Gastrocnemius medialis (tissue), 4 donors: ENCODE results near the gene CDC25B. TPM values are rescaled to one million over a fixed set of nuclear protein-coding genes. Genes with fewer than 3 reads are reported as not detected.

Experiments
- ATAC-seq, 2 donors: fragments of 150-250 bp; one replicate each; pipeline ENCODE4 v1.9.1; 2016
- DNase-seq, 2 donors: peaks; one replicate each; pipeline ENCODE4 v3.0.0-alpha.2; 2019
- H3K27ac ChIP-seq, 4 donors: fragments of 200-600 bp; sonication (generic); 1 replicate in 1 of 4; 2 replicates in 3 of 4; pipeline ENCODE4 v1.5.1; 2016 to 2018; ENCODE audit warnings: mild to moderate bottlenecking in 2 of 4, moderate library complexity in 1 of 4
- H3K27me3 ChIP-seq, 3 donors: fragments of 200-600 bp; sonication (generic) in 2 of 3; 1 replicate in 1 of 3; 2 replicates in 2 of 3; pipeline versions ENCODE4 v1.5.1 to v1.6.0; 2016 to 2019; ENCODE audit warnings: mild to moderate bottlenecking in 1 of 3, moderate library complexity in 1 of 3
- H3K36me3 ChIP-seq, 2 donors: fragments of 200-600 bp; sonication (generic) in 1 of 2; one replicate each; pipeline ENCODE4 v1.5.1; 2017 to 2018
- H3K4me1 ChIP-seq, 2 donors: fragments of 200-600 bp; sonication (generic) in 1 of 2; one replicate each; pipeline ENCODE4 v1.5.1; 2016 to 2017; ENCODE audit warnings: mild to moderate bottlenecking in 2 of 2
- H3K4me3 ChIP-seq, 4 donors: fragments of 200-600 bp; sonication (generic) in 3 of 4; 1 replicate in 1 of 4; 2 replicates in 3 of 4; pipeline ENCODE4 v1.5.1; 2016 to 2019; ENCODE audit warnings: mild to moderate bottlenecking in 2 of 4
- H3K9me3 ChIP-seq, 3 donors: fragments of 200-600 bp; sonication (generic) in 2 of 3; 1 replicate in 1 of 3; 2 replicates in 2 of 3; pipeline ENCODE4 v1.5.1; 2016 to 2019
- POLR2A ChIP-seq, 2 donors: fragments of 450-650 bp; IDR thresholded peaks; one replicate each; pipeline ENCODE4 v1.6.1; 2017; ENCODE audit warnings: antibody characterized with exemption in 2 of 2, mild to moderate bottlenecking in 2 of 2, moderate library complexity in 2 of 2
- in situ Hi-C, 4 donors: fragments of 200-750 bp; cut with MboI; loops; one replicate each; pipeline versions ENCODE4 v1.15.0 to v1.8.0; 2017; ENCODE audit warnings: low sequenced_read_pairs in 4 of 4
- intact Hi-C: fragments of 100-400 bp; cut with DNase I; formaldehyde crosslinking; loops from one replicate; pipeline ENCODE4 v1.15.1; 2023; ENCODE audit warnings: low total_unique reads
- total RNA-seq, 4 donors: library from RNA; depleted of rRNA; stranded (reverse); fragments of >200 nt; gene quantifications; one replicate each; pipeline versions ENCODE4 v1.1.0 to v1.2.3, GENCODE V29; 2016
- TF ChIP-seq, protein P1 (sequence below), 5 experiments: fragments of 450-650 bp in 3 of 5; fragments of 200-600 bp in 2 of 5; sonication (generic) in 2 of 5; IDR thresholded peaks in 4 of 5; conservative IDR thresholded peaks in 1 of 5; 1 replicate in 4 of 5; 2 replicates in 1 of 5; pipeline ENCODE4 v1.5.1; 2016 to 2019; ENCODE audit warnings: antibody characterized with exemption in 5 of 5, mild to moderate bottlenecking in 3 of 5, moderate library complexity in 3 of 5

CDC25B gene
- total RNA-seq, 4 donors from 2014 or later, result 2.3 to 17.3 (median 10.1) TPM

DNA sequence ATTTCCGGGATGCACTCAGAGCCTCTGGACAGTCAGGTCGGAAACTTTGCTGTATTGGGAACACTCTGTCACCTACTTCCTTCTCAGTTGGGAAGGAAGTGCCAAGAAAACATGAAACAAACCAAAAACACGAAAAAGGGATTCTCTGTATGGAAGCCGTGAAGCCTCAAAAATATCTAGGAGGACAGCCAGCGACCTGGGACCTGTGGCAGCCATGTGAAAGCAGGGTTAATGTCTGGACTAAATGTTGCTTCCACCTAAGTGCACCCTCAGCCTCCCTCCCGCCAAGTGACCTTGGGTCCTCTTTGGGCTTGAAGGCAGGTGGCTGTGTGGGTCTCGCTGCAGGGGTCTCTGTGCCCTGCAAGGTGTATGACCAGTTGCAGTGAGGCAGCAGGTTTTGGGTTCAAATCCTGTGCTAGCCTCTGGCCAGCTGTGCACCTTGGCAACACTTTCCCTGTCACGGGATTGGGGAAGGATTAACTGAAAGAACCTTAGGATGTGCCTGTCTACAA is 51.4 kb downstream of the CDC25B start:
- DNase-seq (no peak), ATAC-seq (peak; percentile 3 to 4)
- Histone ChIP-seq H3K27me3 (no peaks in the 10 kb centered on the region), H3K27ac (peak overlapping the region; percentile 95 to 98 (median 96)), H3K4me1 (peaks cover 9 to 13% of the 10 kb centered on the region in 2 donors), H3K4me3 (peak overlapping the region; percentile 75 to 98 (median 84)), H3K36me3 (no peaks in the 10 kb centered on the region), H3K9me3 (no peaks in the 10 kb centered on the region)
- in situ Hi-C loops (no loop called here), intact Hi-C loops (loop anchor here (1.0 to 2.0 kb wide), 2 partner anchors 42 to 61 kb away; partner anchors contain the start of genes CENPB and PANK2)
- TF ChIP-seq, protein P1, sequence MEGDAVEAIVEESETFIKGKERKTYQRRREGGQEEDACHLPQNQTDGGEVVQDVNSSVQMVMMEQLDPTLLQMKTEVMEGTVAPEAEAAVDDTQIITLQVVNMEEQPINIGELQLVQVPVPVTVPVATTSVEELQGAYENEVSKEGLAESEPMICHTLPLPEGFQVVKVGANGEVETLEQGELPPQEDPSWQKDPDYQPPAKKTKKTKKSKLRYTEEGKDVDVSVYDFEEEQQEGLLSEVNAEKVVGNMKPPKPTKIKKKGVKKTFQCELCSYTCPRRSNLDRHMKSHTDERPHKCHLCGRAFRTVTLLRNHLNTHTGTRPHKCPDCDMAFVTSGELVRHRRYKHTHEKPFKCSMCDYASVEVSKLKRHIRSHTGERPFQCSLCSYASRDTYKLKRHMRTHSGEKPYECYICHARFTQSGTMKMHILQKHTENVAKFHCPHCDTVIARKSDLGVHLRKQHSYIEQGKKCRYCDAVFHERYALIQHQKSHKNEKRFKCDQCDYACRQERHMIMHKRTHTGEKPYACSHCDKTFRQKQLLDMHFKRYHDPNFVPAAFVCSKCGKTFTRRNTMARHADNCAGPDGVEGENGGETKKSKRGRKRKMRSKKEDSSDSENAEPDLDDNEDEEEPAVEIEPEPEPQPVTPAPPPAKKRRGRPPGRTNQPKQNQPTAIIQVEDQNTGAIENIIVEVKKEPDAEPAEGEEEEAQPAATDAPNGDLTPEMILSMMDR (IDR thresholded peaks at IDR 0.05 in 4 of 5, conservative IDR thresholded peaks at IDR 0.05 in 1 of 5), result no peak
- no peak for TF ChIP-seq POLR2A (IDR thresholded peaks at IDR 0.05)

DNA sequence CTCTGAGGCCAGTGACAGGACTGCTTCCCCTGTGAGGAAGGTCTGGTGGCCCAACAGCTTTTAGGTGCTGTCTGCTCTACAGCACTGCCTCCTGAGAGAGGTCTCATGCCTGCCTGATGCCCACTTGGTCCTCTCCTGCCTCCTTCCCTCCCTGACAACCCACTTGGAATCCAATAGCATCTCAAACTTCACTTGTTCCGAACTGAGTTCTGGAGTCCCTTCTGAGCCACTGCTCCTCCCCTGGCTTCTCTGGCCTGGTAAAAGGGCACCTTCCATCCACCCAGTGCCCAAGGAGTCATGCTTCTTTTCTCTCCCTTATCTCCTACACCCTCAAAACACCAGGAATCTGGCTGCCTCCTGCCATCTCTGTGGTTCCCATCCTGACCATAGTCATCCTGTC is 52.5 kb downstream of the CDC25B start:
- TF ChIP-seq POLR2A (IDR thresholded peaks at IDR 0.05), result no peak
- TF ChIP-seq, protein P1 (IDR thresholded peaks at IDR 0.05 in 4 of 5, conservative IDR thresholded peaks at IDR 0.05 in 1 of 5), result no peak
- Histone ChIP-seq H3K4me1 (peaks cover 9 to 13% of the 10 kb centered on the region in 2 donors), H3K36me3 (no peaks in the 10 kb centered on the region), H3K4me3 (no peak overlapping the region), H3K27ac (peak overlapping the region; percentile 30 to 97 (median 66)), H3K9me3 (no peaks in the 10 kb centered on the region), H3K27me3 (no peaks in the 10 kb centered on the region)
- in situ Hi-C loops, result no loop called here
- DNase-seq, result no peak
- no peak for ATAC-seq
- intact Hi-C loops, result no loop called here

DNA sequence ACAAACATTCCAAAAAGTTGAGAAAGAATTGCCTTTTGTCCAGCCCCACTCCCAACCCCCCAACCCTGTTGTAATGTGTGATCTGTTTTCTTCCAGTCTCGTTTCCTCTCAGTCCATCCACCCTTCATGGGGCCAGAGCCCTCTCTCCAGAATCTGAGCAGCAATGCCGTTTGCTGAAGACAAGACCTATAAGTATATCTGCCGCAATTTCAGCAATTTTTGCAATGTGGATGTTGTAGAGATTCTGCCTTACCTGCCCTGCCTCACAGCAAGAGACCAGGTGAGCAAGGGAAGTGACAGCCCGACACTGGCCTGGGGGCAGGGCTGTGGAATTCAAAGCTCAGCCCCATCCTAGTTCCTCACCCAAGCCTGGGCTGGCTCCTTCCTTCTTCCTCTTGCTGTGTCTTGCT is 58.4 kb downstream of the CDC25B start:
- TF ChIP-seq POLR2A (IDR thresholded peaks at IDR 0.05), result no peak
- TF ChIP-seq, protein P1 (IDR thresholded peaks at IDR 0.05 in 4 of 5, conservative IDR thresholded peaks at IDR 0.05 in 1 of 5), result no peak
- ATAC-seq, result no peak
- in situ Hi-C loops, result no loop called here
- Histone ChIP-seq H3K4me1 (peaks cover 0 to 3% of the 10 kb centered on the region in 2 donors), H3K36me3 (peaks cover 0 to 34% of the 10 kb centered on the region in 2 donors), H3K27ac (peak overlapping the region in 1 of 4 donors; percentile 13), H3K9me3 (no peaks in the 10 kb centered on the region), H3K4me3 (no peak overlapping the region), H3K27me3 (no peaks in the 10 kb centered on the region)
- intact Hi-C loops, result no loop called here
- DNase-seq, result no peak

Other genes with a start within 250 kb of the CDC25B start
- gene GFRA4, start 132.9 kb upstream of the CDC25B start, total RNA-seq, result not detected
- 1 to 10 TPM; 2.6 to 6.4 (median 3.1) TPM for gene ADAM33, start 114.3 kb upstream of the CDC25B start, total RNA-seq
- 1 to 10 TPM in 3 of 4 donors, under 1 TPM in 1; 0.61 to 3.0 (median 2.6) TPM for gene SIGLEC1, start 83.7 kb upstream of the CDC25B start, total RNA-seq
- gene HSPA12B, start 63.6 kb upstream of the CDC25B start, total RNA-seq, result 1 to 10 TPM; 3.7 to 8.5 (median 5.8) TPM
- gene ADISSP, start 28.6 kb upstream of the CDC25B start, total RNA-seq, result 10 to 100 TPM in 2 of 4 donors, 1 to 10 TPM in 2; 5.9 to 16.4 (median 9.6) TPM
- gene SPEF1, start 14.9 kb upstream of the CDC25B start, total RNA-seq, result not detected
- gene CENPB, start 9.6 kb upstream of the CDC25B start, total RNA-seq, result 100 to 1,000 TPM in 3 of 4 donors, 10 to 100 TPM in 1; 67.5 to 186 (median 143) TPM
- gene AP5S1, start 24.2 kb downstream of the CDC25B start, total RNA-seq, result 10 to 100 TPM; 11.6 to 20.9 (median 17.3) TPM
- gene MAVS, start 50.5 kb downstream of the CDC25B start, total RNA-seq, result 10 to 100 TPM; 37.9 to 64.5 (median 44.4) TPM
- 10 to 100 TPM; 18.2 to 25.8 (median 23.5) TPM for gene PANK2, start 93.1 kb downstream of the CDC25B start, total RNA-seq
- 1 to 10 TPM; 1.3 to 3.1 (median 2.1) TPM for gene RNF24, start 219.2 kb downstream of the CDC25B start, total RNA-seq